Inferior parietal cortex (tissue), 1 donor: ENCODE measurements around the gene ASTN2.

Source experiments
- DNase-seq: peaks from one replicate; pipeline ENCODE4 v3.0.0-alpha.2; 2016; ENCODE audit errors: extremely low spot score

The ASTN2 gene

GRCh38 chr9:117414906-117415331 lies at the start of gene ASTN2:
Gene ASTN2 (minus strand): TSS chr9:117415057. CDS start chr9:117414938, 119 bp downstream.
- DNase-seq = peak; percentile 11

GRCh38 chr9:117462861-117463260 lies 48.0 kb upstream of the ASTN2 start:
- no peak for DNase-seq

- DNase-seq = no peak
These were observed 46.5 kb upstream of the ASTN2 start for GRCh38 chr9:117461386-117461785.

- no peak for DNase-seq
These were observed 45.9 kb upstream of the ASTN2 start for GRCh38 chr9:117460743-117461142.

GRCh38 chr9:117459913-117460312 lies 45.1 kb upstream of the ASTN2 start:
- no peak for DNase-seq

GRCh38 chr9:117458066-117458465 lies 43.2 kb upstream of the ASTN2 start:
- no peak for DNase-seq

GRCh38 chr9:117454711-117455110 lies 39.9 kb upstream of the ASTN2 start:
- no peak for DNase-seq

GRCh38 chr9:117453737-117454136 lies 38.9 kb upstream of the ASTN2 start:
- no peak for DNase-seq

- DNase-seq = no peak
These were observed 36.5 kb upstream of the ASTN2 start for GRCh38 chr9:117451311-117451710.

- DNase-seq = no peak
These were observed 33.2 kb upstream of the ASTN2 start for GRCh38 chr9:117448066-117448465.

GRCh38 chr9:117445631-117446030 lies 30.8 kb upstream of the ASTN2 start:
- no peak for DNase-seq

GRCh38 chr9:117444501-117444900 lies 29.6 kb upstream of the ASTN2 start:
- no peak for DNase-seq

GRCh38 chr9:117437283-117437682 lies 22.4 kb upstream of the ASTN2 start:
- DNase-seq = no peak

GRCh38 chr9:117435630-117436261 lies 20.9 kb upstream of the ASTN2 start:
- DNase-seq = no peak

GRCh38 chr9:117434566-117434965 lies 19.7 kb upstream of the ASTN2 start:
- DNase-seq = no peak

GRCh38 chr9:117430813-117431212 lies 16.0 kb upstream of the ASTN2 start:
- no peak for DNase-seq

- DNase-seq = no peak
These were observed 12.6 kb upstream of the ASTN2 start for GRCh38 chr9:117427357-117427913.

- DNase-seq = no peak
These were observed 10.7 kb upstream of the ASTN2 start for GRCh38 chr9:117425566-117425965.

- DNase-seq = no peak
These were observed 9.4 kb upstream of the ASTN2 start for GRCh38 chr9:117424291-117424690.

GRCh38 chr9:117418111-117418510 lies 3.3 kb upstream of the ASTN2 start:
- DNase-seq = no peak

- no peak for DNase-seq
These were observed 2.0 kb upstream of the ASTN2 start for GRCh38 chr9:117416856-117417255.

GRCh38 chr9:117415358-117415914 lies 579 bp upstream of the ASTN2 start:
- peak; percentile 22 for DNase-seq

GRCh38 chr9:117414220-117414905 lies 494 bp downstream of the ASTN2 start:
- DNase-seq = peak; percentile 5
